NCI-H1105 (cell line): ENCODE measurements around the gene TATDN2.
"Not testable (repeated sequence)": the region's sequence is repeated elsewhere in the genome, so short reads cannot be mapped to it uniquely, and the experiment has no call there.

Source experiments
- DNase-seq: peaks from one replicate; lab custom pipeline; 2025; lab: John Stamatoyannopoulos, UW

TATDN2 gene

DNA sequence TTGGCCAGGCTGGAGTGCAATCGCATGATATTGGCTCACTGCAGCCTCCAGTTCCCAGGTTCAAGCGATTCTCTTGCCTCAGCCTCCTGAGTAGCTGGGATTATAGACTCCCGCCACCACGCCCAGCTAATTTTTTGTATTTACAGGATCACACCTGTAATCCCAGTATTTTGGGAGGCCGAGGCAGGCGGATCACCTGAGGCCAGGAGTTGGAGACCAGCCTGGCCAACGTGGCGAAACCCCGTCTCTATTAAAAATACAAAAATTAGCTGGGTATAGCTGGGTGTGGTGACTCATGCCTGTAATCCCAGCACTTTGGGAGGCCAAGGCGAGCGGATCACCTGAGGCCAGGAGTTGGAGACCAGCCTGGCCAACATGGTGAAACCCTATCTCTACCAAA, 24.2 kb downstream of the TATDN2 start:
- not testable (repeated sequence) for DNase-seq

- no peak for DNase-seq
These were observed 24.7 kb downstream of the TATDN2 start for GRCh38 chr3:10272977-10273376.

DNA sequence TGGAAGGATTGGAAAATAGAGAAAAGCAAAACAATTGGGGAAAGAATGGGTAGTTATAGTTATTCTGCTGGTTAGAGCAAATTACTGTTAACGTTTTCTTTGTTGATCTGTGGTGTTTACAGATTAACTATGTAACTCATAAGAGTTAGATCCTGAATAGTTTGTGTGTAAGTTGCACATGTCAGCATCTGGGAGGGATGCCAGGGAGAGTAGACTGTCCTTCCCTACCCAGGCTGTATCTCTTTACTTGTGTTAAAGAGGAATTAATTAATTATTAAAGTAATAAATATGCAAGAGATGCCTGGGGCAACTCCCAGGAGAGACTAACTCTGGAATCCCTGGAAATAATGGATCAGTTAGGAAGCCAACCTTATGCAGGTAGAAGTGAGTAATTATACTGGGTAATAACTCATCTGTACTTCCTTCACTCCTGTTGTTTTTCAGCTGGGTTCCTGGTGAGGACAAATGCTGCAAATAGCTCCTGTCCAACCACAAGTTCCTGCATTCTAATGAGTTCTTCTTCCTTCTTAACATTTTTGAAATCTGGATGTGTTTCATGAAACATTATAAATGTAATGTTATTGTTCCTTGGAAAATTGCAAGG, 25.5 kb downstream of the TATDN2 start:
- DNase-seq = no peak

- no peak for DNase-seq
These were observed 26.3 kb downstream of the TATDN2 start for GRCh38 chr3:10274601-10275000.

GRCh38 chr3:10277115-10277625, 28.9 kb downstream of the TATDN2 start:
- DNase-seq = no peak

- no peak for DNase-seq
These were observed 30.2 kb downstream of the TATDN2 start for GRCh38 chr3:10278501-10278900.

DNA sequence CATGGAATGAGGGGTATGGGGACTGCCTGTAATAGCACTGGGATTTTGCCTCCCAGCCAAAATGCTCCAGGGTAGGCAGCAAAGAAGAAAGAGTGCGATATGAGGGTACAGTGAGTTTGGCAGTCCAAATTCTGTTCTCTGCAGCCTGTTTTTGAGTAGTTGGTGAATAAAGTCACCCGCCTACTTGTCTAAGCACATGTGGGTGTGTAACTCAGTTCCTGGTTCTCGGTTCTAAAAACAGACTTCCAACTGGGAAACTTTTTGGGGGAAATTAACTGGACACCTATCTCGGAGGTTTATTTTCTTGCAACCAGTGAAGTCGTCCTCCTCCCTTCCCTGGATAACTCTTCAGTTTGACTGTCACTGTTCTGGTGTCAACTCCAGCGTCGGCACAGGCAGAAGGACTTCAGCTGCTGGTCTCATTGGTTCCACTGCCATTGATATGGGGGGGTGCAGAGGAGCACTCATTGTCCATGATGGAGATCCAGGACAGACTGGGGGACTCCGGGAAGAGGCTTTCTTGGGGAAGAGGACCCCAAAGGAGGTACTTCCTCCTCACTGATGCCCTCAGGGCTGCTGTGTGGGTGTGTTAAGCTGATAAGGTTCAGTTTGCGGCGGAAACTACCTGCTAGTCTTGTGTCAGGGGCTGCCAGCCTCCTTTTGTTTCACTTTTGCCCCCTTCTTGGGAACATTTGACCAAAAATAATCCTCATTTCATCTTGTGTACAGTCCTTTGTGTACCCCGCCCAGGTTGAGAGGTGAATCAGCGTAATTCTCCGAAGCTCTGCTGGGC, 31.3 kb downstream of the TATDN2 start:
- DNase-seq = no peak

DNA sequence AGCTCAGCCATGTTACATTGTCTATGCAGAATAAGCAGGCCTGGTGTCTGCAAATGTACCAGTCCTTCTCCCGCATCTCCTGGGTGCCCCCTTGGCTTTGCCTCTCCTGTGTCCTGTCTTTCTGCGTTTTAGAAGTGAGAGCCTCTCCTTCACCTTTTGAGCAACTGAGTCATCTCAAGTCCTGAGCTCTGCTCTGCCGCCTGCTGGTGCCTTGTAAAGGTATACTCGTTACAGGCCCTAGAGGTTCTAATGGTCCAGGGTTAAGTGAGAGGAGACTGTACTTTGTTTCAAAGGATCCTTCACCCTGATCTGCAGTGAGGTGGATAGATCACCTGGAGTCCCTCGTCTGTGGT, 31.9 kb downstream of the TATDN2 start:
- no peak for DNase-seq

DNA sequence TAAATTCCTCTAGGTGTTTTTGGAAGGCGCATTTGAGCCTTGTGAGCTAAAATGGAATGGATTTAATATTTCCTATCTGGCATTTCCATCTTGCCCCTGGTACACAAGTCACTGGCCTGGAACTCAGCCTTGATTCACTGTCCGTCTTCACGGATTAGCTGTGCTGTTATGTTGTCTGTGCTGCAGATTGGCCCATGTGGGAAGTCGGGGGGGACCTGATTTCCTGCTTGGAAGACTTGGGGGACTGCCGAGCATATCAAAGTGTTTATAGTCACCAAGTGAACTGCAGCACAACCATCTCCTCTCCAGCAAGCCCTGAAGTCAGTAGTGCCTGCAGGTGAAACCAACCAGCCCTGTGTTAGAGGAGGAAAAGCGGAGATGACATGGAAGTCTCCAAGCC, 32.3 kb downstream of the TATDN2 start:
- DNase-seq = no peak

GRCh38 chr3:10281951-10282350, 33.7 kb downstream of the TATDN2 start:
- no peak for DNase-seq

GRCh38 chr3:10283638-10284037, 35.4 kb downstream of the TATDN2 start:
- peak; percentile 64 for DNase-seq

GRCh38 chr3:10284496-10284895, 36.2 kb downstream of the TATDN2 start:
- no peak for DNase-seq

DNA sequence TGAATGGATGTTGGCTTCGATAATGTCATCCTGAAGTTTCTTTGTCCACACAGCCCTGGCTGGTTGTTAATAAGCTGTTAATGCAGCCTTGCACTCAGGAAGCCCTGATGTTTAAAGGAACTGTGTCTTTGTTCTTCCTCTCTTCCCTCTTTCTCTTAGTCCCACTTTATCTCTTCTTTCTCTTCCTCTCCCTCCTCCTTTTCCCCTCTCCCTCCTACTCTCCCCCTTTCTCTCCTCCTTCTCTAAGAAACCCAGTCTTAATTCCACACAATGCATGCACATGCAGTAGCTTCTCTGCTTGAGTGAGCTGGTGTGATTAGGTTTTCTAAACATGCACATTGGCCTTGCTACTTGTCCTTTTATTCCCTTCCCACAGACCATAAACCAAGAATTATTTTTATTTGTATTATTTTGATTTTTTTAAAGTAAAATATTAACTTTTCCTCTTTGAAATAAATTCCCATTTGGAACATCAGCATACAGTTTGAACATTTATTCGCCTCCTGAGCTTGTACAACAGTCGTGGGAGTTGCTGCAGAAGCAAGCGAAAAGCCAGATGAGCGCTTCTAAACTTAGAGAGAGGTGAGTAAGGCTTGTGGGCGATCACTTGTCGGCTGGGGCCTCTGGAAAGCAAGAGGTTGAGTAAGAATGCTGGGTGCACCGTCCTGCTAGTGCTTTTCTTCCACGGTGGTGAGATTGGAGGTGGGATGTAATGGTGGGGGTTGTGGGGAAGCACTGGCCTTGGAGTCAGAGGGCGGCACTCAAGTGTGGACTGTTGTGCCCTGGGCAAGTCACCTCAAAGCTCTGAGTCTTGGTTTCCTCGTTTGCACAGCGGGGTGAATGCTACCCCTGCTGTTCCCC, 37.2 kb downstream of the TATDN2 start:
- no peak for DNase-seq

DNA sequence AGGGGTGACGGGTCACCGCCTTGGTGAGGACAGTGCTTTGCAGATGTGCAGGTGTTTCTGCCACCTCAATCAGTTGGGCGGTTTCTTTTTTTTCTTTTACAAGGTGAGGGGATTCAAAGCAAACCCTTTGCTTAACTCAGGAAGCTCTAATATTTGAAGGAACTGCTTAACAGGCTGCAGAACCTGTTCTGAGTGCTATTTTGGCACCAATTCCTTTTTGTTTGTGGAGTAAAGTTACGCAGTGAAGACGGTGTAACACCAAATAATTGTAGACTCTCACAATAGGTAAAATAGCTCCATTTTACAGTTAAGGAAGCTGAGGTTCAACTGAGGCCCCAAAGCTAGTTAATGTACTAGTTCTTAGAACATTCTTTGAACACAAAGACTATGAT, 37.9 kb downstream of the TATDN2 start:
- no peak for DNase-seq

- DNase-seq = peak; percentile 10
These were observed 38.5 kb downstream of the TATDN2 start for GRCh38 chr3:10286596-10287295.

GRCh38 chr3:10287936-10288574, 39.8 kb downstream of the TATDN2 start:
- DNase-seq = no peak

DNA sequence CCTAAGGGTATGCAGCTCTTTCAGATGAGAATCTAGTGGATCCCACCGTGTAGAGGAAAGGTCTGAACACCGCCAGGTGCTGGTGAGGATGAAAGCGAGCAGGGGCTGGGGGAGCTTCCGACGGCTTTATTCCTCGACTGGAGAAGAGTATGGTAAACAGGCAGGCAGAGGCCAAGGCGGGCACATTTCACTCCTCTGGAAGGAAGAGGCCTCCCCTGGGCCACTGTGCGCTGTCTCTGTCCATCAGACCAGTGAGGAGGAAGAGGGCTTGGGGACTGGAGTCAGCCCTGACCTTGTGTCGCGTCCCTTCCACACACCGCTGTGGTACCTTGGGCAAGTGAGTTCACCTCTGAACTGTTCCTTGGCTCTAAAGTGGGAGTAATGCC, 40.3 kb downstream of the TATDN2 start:
- DNase-seq = no peak

DNA sequence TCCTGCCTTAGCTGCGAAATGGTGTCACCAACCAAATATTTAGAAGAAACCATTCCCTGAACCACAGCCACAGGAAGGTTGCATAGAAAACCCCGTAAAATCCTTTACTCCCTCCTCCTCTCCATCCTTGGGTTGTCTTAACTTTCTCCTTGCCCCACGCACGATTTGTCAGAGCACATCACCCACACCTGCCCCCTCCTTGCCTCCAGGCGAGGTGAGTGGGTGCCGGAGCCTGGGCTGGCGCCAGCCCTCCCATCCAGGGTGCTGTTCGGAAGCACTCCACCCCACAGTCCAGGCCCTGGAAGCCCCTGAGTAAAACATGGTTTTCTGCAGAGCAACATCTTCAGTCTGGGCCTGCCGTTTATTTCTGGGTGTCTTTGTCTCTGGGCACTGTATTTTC, 40.8 kb downstream of the TATDN2 start:
- no peak for DNase-seq

- DNase-seq = no peak
These were observed 41.6 kb downstream of the TATDN2 start for GRCh38 chr3:10289787-10290355.

GRCh38 chr3:10290481-10291176, 42.4 kb downstream of the TATDN2 start:
- no peak for DNase-seq

- DNase-seq = no peak
These were observed 43.4 kb downstream of the TATDN2 start for GRCh38 chr3:10291641-10292040.
